Spleen (tissue), 7 donors: ENCODE measurements around the gene HSPA12B.

ENCODE experiments used
- CTCF ChIP-seq, 11 experiments: fragments of 200-600 bp in 7 of 11; fragments of 450-650 bp in 4 of 11; sonication (generic) in 4 of 11; IDR thresholded peaks in 8 of 11; conservative IDR thresholded peaks in 3 of 11; 1 replicate in 7 of 11; 2 replicates in 4 of 11; pipeline versions ENCODE4 v1.4.0 to v1.8.0; 2016 to 2021; ENCODE audit warnings: antibody characterized with exemption in 11 of 11, inconsistent platforms in 4 of 11, mild to moderate bottlenecking in 1 of 11
- POLR2A ChIP-seq, 3 donors: fragments of 450-650 bp; IDR thresholded peaks; one replicate each; pipeline ENCODE4 v1.5.1; 2017; ENCODE audit warnings: antibody characterized with exemption in 3 of 3, mild to moderate bottlenecking in 1 of 3
- POLR2AphosphoS5 ChIP-seq, 3 donors: sonication (generic); formaldehyde crosslinking; IDR thresholded peaks; one replicate each; pipeline ENCODE4 v1.5.1; 2017; ENCODE audit warnings: antibody characterized with exemption in 3 of 3
- donor health status: DM: no; HTN: no; CAD: no; lungs with moderate emphysema.
- donor health status: DM: no; HTN: no; CAD: no.
- donor health status: DM: no; HTN: no; CAD: no.

- TF ChIP-seq POLR2A (IDR thresholded peaks at IDR 0.05), result no peak
- no peak for TF ChIP-seq CTCF (IDR thresholded peaks at IDR 0.05 in 8 of 11, conservative IDR thresholded peaks at IDR 0.05 in 3 of 11)
- no peak for TF ChIP-seq POLR2AphosphoS5 (IDR thresholded peaks at IDR 0.05)
These were observed 10.6 kb upstream of the HSPA12B start for GRCh38 chr20:3721912-3722311.
